Astrocyte (in vitro differentiated cells and primary cell): ENCODE measurements around the gene ABCC4. TPM values are rescaled to one million over a fixed set of nuclear protein-coding genes. Genes with fewer than 3 reads are reported as not detected.

ENCODE experiments used
- DNase-seq: peaks from one replicate; pipeline ENCODE4 v3.0.0-alpha.2; 2010; ENCODE audit warnings: low read depth
- FAIRE-seq: peaks from 2 replicates; lab custom pipeline; 2011; peaks lifted over from hg19 to GRCh38; lab: Jason Lieb, UNC
- H2AFZ ChIP-seq: 2 replicates; pipeline ENCODE4 v1.6.0; 2012; ENCODE audit warnings: low read depth, low read length, inconsistent platforms
- H3K27ac ChIP-seq: 2 replicates; pipeline ENCODE4 v1.5.1; 2011; ENCODE audit warnings: low read depth, low read length, inconsistent platforms
- H3K27me3 ChIP-seq: 2 replicates; pipeline ENCODE4 v1.6.0; 2011; ENCODE audit warnings: low read length, inconsistent platforms; ENCODE audit not compliant: insufficient read depth
- H3K36me3 ChIP-seq: 2 replicates; pipeline ENCODE4 v1.5.1; 2011; ENCODE audit warnings: low read length, inconsistent platforms; ENCODE audit not compliant: insufficient read depth
- H3K4me1 ChIP-seq: 2 replicates; pipeline ENCODE4 v1.5.1; 2011; ENCODE audit warnings: low read length, inconsistent platforms; ENCODE audit not compliant: insufficient read depth
- H3K4me2 ChIP-seq: 2 replicates; pipeline ENCODE4 v1.6.0; 2012; ENCODE audit warnings: low read length, inconsistent platforms
- H3K4me3 ChIP-seq: 2 replicates; pipeline ENCODE4 v1.5.1; 2011; ENCODE audit warnings: low read depth, mild to moderate bottlenecking, low read length, inconsistent platforms; ENCODE audit not compliant: insufficient read depth
- H3K79me2 ChIP-seq: 2 replicates; pipeline ENCODE4 v1.6.0; 2012; ENCODE audit warnings: mild to moderate bottlenecking, low read length, inconsistent platforms; ENCODE audit not compliant: insufficient read depth
- H3K9ac ChIP-seq: 2 replicates; pipeline ENCODE4 v1.6.0; 2012; ENCODE audit warnings: mild to moderate bottlenecking, low read length, inconsistent platforms
- H3K9me3 ChIP-seq: 2 replicates; pipeline ENCODE4 v1.5.1; 2012; ENCODE audit warnings: low read depth, mild to moderate bottlenecking, low read length, inconsistent platforms; ENCODE audit not compliant: insufficient read depth
- H4K20me1 ChIP-seq: 2 replicates; pipeline ENCODE4 v1.6.0; 2012; ENCODE audit warnings: low read length, inconsistent platforms; ENCODE audit not compliant: insufficient read depth
- H3K27ac Mint-ChIP-seq: one replicate; pipeline ENCODE4 v1.8.0; 2021; ENCODE audit warnings: mild to moderate bottlenecking, mixed read lengths; ENCODE audit not compliant: unreplicated experiment
- H3K27me3 Mint-ChIP-seq: one replicate; pipeline ENCODE4 v1.8.0; 2021; ENCODE audit warnings: low read depth, mixed read lengths; ENCODE audit not compliant: unreplicated experiment
- H3K36me3 Mint-ChIP-seq: one replicate; pipeline ENCODE4 v1.8.0; 2021; ENCODE audit warnings: low read depth, mixed read lengths; ENCODE audit not compliant: unreplicated experiment
- H3K4me1 Mint-ChIP-seq: one replicate; pipeline ENCODE4 v1.8.0; 2021; ENCODE audit warnings: low read depth, mixed read lengths; ENCODE audit not compliant: unreplicated experiment
- H3K4me3 Mint-ChIP-seq: one replicate; pipeline ENCODE4 v1.8.0; 2021; ENCODE audit warnings: mild to moderate bottlenecking, moderate library complexity, mixed read lengths; ENCODE audit not compliant: unreplicated experiment
- H3K9me3 Mint-ChIP-seq: one replicate; pipeline ENCODE4 v1.8.0; 2021; ENCODE audit warnings: mild to moderate bottlenecking, mixed read lengths; ENCODE audit not compliant: unreplicated experiment
- CTCF ChIP-seq: IDR thresholded peaks from 2 replicates; pipeline ENCODE4 v1.5.1; 2011; ENCODE audit warnings: low read depth, mild to moderate bottlenecking, inconsistent platforms, low read length, moderate library complexity; ENCODE audit not compliant: insufficient read depth
- EZH2 ChIP-seq: IDR thresholded peaks from 2 replicates; pipeline ENCODE4 v1.6.1; 2012; ENCODE audit warnings: mild to moderate bottlenecking, low read length, inconsistent platforms; ENCODE audit not compliant: insufficient read depth
- total RNA-seq: library from RNA; stranded (reverse); gene quantifications from 2 replicates; pipeline ENCODE4 v1.2.1, GENCODE V29; 2021

Gene ABCC4
- total RNA-seq, 1 donor from 2014 or later = 15.6 TPM

DNA sequence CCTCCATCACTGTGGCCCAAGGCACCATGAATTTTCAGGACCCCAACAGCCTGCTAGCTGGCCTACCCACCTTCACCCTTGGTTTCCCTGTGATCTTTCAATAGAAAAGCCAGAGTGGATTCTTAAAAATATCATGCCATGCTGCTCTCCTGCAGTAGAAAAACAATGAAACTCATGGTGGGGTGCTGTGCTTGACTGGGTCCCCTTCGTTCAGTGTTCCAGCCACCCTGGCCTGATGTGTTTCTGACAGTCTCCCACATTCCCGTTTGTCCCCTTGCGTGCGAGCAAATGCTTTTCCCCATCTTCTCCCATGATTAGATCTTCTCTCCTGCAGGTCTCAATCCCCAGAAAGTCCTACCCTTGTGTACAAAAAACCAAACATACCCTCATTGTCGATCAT lies 43.2 kb downstream of the ABCC4 start:
- no peak for TF ChIP-seq EZH2
- no peak for TF ChIP-seq CTCF
- no peak overlapping the region for H3K27ac ChIP-seq
- H3K36me3 Mint-ChIP-seq = peaks cover 6% of the 10 kb centered on the region
- peaks cover 5% of the 10 kb centered on the region for H4K20me1 ChIP-seq
- H3K4me1 ChIP-seq = peaks cover 23% of the 10 kb centered on the region
- DNase-seq (no peak), FAIRE-seq (no peak)
- no peak overlapping the region for H3K4me3 Mint-ChIP-seq
- H3K9ac ChIP-seq = no peak overlapping the region
- peaks cover 34% of the 10 kb centered on the region for H3K4me1 Mint-ChIP-seq
- H3K27me3 Mint-ChIP-seq = no peaks in the 10 kb centered on the region
- no peaks in the 10 kb centered on the region for H3K79me2 ChIP-seq
- peak overlapping the region; percentile 9 for H3K27ac Mint-ChIP-seq
- H3K4me2 ChIP-seq = no peak overlapping the region
- no peaks in the 10 kb centered on the region for H3K36me3 ChIP-seq
- H3K9me3 ChIP-seq = no peaks in the 10 kb centered on the region
- peaks cover 2% of the 10 kb centered on the region for H3K9me3 Mint-ChIP-seq
- no peak overlapping the region for H3K4me3 ChIP-seq
- H3K27me3 ChIP-seq = no peaks in the 10 kb centered on the region
- H2AFZ ChIP-seq = no peak overlapping the region

DNA sequence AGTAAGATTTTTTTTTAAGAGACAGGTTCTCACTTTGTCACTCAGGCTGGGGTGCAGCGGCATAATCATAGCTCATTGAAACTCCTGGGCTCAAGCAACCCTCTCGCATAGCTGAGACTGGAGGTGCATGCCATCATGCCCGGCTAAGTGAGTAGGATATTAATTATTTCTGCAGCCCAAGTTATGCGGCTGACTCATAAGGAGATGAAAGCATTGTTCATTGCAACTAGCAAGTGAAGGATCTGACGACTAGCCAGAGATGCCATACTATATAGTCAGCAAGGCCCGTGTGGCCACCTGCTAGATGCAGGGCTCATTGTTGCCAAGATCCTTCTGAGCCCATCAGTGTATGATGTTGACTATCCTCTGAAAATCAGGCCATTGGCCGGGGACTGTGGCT lies 45.2 kb downstream of the ABCC4 start:
- H3K9me3 ChIP-seq = no peaks in the 10 kb centered on the region
- FAIRE-seq (peak; percentile 96), DNase-seq (peak; percentile 99)
- Mint-ChIP-seq H3K4me3 (no peak overlapping the region), H3K27me3 (no peaks in the 10 kb centered on the region), H3K36me3 (peaks cover 4% of the 10 kb centered on the region), H3K4me1 (peaks cover 41% of the 10 kb centered on the region), H3K27ac (peak overlapping the region; percentile 36), H3K9me3 (peaks cover 2% of the 10 kb centered on the region)
- no peaks in the 10 kb centered on the region for H3K36me3 ChIP-seq
- no peak overlapping the region for H2AFZ ChIP-seq
- H3K4me1 ChIP-seq = peaks cover 23% of the 10 kb centered on the region
- peaks cover 5% of the 10 kb centered on the region for H4K20me1 ChIP-seq
- H3K9ac ChIP-seq = no peak overlapping the region
- no peaks in the 10 kb centered on the region for H3K79me2 ChIP-seq
- H3K27ac ChIP-seq = peak overlapping the region; percentile 47
- no peaks in the 10 kb centered on the region for H3K27me3 ChIP-seq
- H3K4me2 ChIP-seq = peak overlapping the region; percentile 60
- TF ChIP-seq CTCF = no peak
- TF ChIP-seq EZH2 = no peak
- no peak overlapping the region for H3K4me3 ChIP-seq

- Histone ChIP-seq H3K36me3 (no peaks in the 10 kb centered on the region), H3K9ac (no peak overlapping the region), H3K4me1 (peaks cover 23% of the 10 kb centered on the region), H3K27me3 (no peaks in the 10 kb centered on the region), H3K9me3 (no peaks in the 10 kb centered on the region), H3K4me2 (peak overlapping the region; percentile 60), H3K27ac (peak overlapping the region; percentile 47), H4K20me1 (peaks cover 10% of the 10 kb centered on the region), H2AFZ (no peak overlapping the region), H3K79me2 (no peaks in the 10 kb centered on the region), H3K4me3 (no peak overlapping the region)
- TF ChIP-seq CTCF (no peak), EZH2 (no peak)
- DNase-seq (no peak), FAIRE-seq (no peak)
- H3K27me3 Mint-ChIP-seq = no peaks in the 10 kb centered on the region
- H3K36me3 Mint-ChIP-seq = peaks cover 4% of the 10 kb centered on the region
- H3K27ac Mint-ChIP-seq = peak overlapping the region; percentile 36
- H3K4me1 Mint-ChIP-seq = peaks cover 39% of the 10 kb centered on the region
- peaks cover 2% of the 10 kb centered on the region for H3K9me3 Mint-ChIP-seq
- no peak overlapping the region for H3K4me3 Mint-ChIP-seq
Observed at GRCh38 chr13:95255072-95255732, 46.0 kb downstream of the ABCC4 start.
